GM21423 (cell line): ENCODE data around the gene PARP16.
"Not testable (repeated sequence)": the region's sequence is repeated elsewhere in the genome, so short reads cannot be mapped to it uniquely, and the experiment has no call there.

Experiments used
- ATAC-seq: cut with Tn5 transposase; IDR thresholded peaks from one replicate; pipeline ENCODE4 v1.9.1; 2021; ENCODE audit warnings: mild to moderate bottlenecking, moderate library complexity; ENCODE audit not compliant: unreplicated experiment

Gene PARP16

GRCh38 chr15:65245096-65245856 lies 41.4 kb downstream of the PARP16 start:
- ATAC-seq, result no peak

GRCh38 chr15:65244638-65245037 lies 42.0 kb downstream of the PARP16 start:
- ATAC-seq, result no peak

- ATAC-seq, result not testable (repeated sequence)
Measured at GRCh38 chr15:65236443-65236842, 50.2 kb downstream of the PARP16 start.

DNA sequence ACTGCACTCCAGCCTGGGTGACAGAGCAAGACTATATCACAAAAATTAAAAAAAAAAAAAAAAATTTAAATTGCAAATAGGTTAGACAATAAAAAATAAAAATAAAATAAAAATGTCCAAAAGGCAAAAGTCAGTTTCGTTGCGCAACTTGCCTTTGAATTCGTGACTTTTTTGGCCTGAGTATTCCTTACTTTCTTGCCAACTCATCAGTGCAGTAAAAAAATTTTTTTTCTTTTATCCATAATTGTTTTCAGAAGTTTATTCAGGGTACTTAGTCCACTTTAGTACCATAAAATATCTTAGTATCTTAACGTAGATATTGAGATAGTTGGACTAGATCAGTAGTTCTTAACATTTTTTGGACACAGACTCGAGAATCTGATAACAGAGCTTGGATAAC lies 53.0 kb downstream of the PARP16 start:
- no peak for ATAC-seq

DNA sequence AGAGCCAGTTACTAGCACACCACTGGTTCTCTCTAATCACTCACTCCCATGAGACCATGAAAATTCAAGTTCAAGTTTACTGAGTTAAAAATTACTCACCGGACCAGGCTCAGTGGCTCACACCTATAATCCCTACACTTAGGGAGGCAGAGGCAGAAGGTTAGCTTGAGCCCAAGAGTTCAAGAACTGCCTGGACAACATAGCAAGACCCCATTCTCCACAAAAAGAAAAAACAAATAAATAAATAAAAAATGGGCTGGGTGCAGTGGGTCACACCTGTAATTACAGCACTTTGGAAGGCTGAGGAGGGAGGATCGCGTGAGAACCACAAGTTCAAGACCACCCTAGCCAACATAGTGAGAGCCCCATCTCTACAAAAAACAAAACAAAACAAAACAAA lies 54.2 kb downstream of the PARP16 start:
- no peak for ATAC-seq

- no peak for ATAC-seq
Measured at GRCh38 chr15:65231306-65231705, 55.4 kb downstream of the PARP16 start.

DNA sequence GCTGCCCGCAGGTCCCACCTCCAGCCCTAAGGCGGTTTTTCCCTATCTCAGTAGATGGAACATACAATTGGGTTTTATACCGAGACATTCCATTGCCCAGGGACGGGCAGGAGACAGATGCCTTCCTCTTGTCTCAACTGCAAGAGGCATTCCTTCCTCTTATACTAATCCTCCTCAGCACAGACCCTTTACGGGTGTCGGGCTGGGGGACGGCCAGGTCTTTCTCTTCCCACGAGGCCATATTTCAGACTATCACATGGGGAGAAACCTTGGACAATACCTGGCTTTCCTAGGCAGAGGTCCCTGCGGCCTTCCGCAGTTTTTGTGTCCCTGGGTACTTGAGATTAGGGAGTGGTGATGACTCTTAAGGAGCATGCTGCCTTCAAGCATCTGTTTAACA lies 59.8 kb downstream of the PARP16 start:
- ATAC-seq, result not testable (repeated sequence)

GRCh38 chr15:65226221-65226620 lies 60.5 kb downstream of the PARP16 start:
- ATAC-seq, result no peak

GRCh38 chr15:65223996-65224395 lies 62.7 kb downstream of the PARP16 start:
- ATAC-seq, result no peak

DNA sequence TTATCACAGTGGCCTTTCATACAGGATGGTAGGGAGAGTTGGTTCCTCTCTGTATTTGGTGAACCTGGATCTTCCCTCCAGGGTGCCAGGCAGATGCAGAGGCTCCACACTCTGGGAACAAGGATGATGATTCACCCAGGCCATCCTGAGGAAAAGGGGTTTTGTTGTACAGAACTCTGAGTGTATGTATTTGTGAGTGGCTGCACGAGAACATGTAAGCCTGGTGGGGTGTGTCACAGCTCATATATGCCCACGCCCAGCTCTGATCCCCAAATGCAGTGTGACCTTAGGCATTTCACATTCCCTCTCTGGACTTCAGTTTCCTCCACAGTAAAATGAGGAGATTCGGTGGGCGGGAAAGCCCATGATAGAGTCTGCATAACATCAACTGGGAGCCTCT lies 63.8 kb downstream of the PARP16 start:
- ATAC-seq, result no peak

GRCh38 chr15:65221697-65222096 lies 65.0 kb downstream of the PARP16 start:
- ATAC-seq, result no peak

GRCh38 chr15:65219137-65219536 lies 67.5 kb downstream of the PARP16 start:
- no peak for ATAC-seq

DNA sequence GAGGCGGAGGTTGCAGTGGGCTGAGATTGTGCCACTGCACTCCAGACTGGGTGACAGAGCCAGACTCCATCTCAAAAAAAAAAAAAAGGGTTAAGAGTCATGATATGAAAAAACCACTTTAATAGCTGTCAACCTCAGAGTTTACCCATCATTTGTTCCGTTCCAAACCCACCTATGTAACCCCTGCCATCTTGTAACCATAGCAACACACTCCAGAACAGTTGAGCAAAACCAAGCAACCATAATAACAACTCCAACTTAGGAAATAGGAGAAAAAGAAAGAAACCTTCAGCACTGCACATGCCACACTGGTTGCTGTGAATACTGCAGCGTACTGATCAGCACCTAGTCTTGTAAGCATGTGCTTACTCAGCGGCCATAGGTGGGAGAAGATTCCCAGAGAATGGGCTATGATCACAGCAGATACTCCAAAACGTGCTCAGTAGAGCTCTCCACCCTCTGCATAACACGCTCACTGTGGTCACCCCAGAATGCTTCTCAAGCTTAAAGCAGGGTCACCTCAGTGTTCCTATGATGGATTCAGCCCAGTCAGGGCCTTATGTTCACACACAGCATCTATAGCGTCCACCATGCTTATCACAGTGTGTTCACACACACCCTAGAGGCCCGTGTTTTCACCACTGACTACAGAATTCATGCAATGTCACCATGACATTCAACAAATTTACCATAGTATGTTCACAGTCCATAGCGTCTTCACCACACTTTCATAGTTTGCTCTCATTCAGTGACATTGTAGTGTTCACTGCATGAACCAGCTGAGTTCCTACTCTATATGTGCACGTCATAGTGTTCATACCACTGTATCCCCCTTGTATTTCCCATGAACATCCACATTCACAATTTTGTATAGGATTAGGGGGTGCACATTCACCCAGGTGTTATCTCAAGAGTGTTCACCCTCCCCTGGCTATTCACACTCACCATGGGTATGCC lies 68.9 kb downstream of the PARP16 start:
- no peak for ATAC-seq

DNA sequence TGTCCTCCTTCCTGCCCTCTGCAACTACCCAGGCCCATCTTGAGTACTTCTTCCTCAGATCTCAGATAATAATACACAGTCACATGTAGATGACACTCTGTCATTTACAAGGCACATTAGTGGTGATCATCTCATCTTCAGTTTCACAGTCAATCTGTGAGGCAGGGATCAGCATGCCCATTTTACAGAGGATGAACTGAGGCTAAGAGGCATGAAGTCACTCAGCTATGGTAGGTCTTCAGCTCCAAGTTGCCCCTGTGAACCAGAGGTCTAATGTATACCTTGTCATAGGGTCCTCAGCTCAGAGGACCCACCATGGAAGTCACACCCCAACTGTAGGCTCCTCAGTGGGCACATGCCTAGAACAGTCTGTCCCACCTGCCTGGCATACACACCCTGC lies 71.2 kb downstream of the PARP16 start:
- ATAC-seq, result no peak

DNA sequence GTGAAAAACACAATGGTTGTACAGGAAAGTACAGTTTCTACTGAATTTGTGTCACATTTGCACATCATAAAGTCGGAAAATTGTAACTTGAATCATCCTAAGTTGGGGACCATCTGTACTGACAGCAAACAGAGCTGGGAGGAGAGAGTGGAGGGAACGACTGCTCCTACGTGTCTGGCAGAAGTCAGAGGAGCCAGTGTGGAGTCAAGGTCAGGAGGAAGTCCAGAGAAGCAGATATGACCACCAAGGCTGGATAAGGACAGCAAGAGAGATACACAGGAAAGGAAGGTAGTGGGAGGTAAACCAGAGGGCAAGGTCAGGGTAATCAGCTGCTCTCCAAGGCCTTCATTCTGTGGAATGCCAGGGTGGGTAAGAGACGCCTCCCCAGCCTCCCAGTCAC lies 72.7 kb downstream of the PARP16 start:
- ATAC-seq, result no peak

DNA sequence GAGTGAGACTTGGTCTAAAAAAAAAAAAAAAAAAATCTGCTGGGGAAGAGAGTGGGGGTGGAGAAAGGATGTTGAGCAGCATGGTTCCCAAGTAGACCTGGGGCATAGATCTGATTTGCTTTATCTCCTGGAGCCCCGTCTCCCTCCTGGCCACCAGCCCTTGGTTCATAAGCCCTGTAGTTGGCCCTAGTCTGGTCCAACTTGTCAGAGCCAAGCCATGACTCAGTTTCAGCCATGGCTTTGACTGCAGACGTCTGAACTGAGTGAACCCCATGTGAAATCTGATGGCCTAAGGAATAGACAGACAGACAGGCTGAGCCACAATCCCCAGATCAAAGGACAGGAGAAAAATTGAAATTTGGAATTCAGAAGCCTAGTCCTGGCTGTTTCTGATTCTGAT lies 73.4 kb downstream of the PARP16 start:
- no peak for ATAC-seq

DNA sequence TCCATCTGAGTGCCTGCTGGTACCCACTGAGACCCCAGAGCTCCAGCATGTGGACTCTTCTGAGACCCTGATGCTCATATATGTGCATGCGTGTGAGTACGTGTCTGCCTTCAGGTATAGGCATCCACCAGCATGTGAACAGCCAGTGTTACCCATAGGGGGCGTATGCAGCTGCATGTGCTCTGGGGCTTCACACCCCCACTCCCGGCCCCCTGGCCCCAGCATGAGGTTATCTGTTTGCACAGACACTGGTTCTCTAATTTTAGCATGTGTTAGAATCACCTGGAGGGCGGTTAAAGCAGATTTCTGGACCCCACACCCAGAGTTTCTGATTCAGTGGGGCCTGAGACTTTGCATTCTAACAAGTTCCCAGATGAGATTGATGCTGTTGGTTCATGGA lies 74.6 kb downstream of the PARP16 start:
- no peak for ATAC-seq

DNA sequence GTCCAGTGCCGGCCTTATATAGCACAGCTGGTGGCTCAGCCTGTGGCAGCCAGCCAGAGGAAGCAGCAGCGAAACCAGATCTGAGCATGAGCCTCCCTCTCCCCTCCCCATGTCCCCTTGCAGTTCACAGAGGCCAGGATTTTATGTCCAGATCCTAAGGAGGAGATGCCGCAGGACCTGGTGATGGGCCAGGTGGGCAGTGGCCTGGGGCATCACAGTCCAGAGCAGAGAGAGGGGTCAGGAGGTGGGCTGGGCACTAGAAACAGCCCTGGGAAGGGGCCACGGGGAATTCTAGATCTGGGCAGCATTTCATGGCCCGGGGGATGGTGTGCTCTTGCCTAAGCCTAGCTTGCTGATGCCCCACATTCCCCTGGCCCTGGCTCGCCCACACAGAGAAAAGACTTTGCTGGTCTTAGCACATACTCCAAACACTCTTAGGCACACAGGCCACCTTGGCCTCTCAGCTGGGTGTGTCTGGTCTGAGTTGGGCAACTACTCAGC lies 75.2 kb downstream of the PARP16 start:
- no peak for ATAC-seq

GRCh38 chr15:65210770-65211481 lies 75.8 kb downstream of the PARP16 start, which contains the start of gene CILP:
Gene CILP, minus strand, starts transcription at chr15:65211473. Its CDS starts 1,718 bp downstream, at chr15:65209755.
- ATAC-seq, result no peak

GRCh38 chr15:65209701-65210643 lies 76.7 kb downstream of the PARP16 start:
- ATAC-seq, result no peak
